Transverse colon (tissue), 4 donors: ENCODE measurements around the gene TMEM200A. TPM values are rescaled to one million over a fixed set of nuclear protein-coding genes. Genes with fewer than 3 reads are reported as not detected.

ENCODE experiments used
- DNase-seq: peaks from one replicate; pipeline ENCODE4 v3.0.0-alpha.2; 2019
- H3K27ac ChIP-seq, 4 donors: fragments of 200-600 bp; sonication (generic); 2 replicates each; pipeline ENCODE4 v1.5.1; 2016 to 2018; ENCODE audit warnings: inconsistent platforms in 4 of 4
- H3K27me3 ChIP-seq: fragments of 200-600 bp; sonication (generic); 2 replicates; pipeline ENCODE4 v1.5.1; 2017; ENCODE audit warnings: inconsistent platforms
- H3K36me3 ChIP-seq, 4 donors: fragments of 200-600 bp; sonication (generic); 2 replicates each; pipeline ENCODE4 v1.5.1; 2017 to 2019; ENCODE audit warnings: inconsistent platforms in 4 of 4
- H3K4me1 ChIP-seq, 4 donors: fragments of 200-600 bp; sonication (generic); 2 replicates each; pipeline ENCODE4 v1.5.1; 2017 to 2020; ENCODE audit warnings: inconsistent platforms in 4 of 4
- H3K4me3 ChIP-seq, 4 donors: fragments of 200-600 bp; sonication (generic); 1 replicate in 1 of 4; 2 replicates in 3 of 4; pipeline versions ENCODE4 v1.5.1 to v1.6.1; 2017 to 2019; ENCODE audit warnings: inconsistent platforms in 4 of 4
- H3K9me3 ChIP-seq, 2 donors: fragments of 200-600 bp; sonication (generic); 2 replicates each; pipeline ENCODE4 v1.5.1; 2017 to 2019; ENCODE audit warnings: inconsistent platforms in 2 of 2
- CTCF ChIP-seq, 5 experiments: fragments of 200-600 bp in 3 of 5; fragments of 450-650 bp in 2 of 5; sonication (generic) in 3 of 5; IDR thresholded peaks; 1 replicate in 2 of 5; 2 replicates in 3 of 5; pipeline ENCODE4 v1.5.1; 2016 to 2017; ENCODE audit warnings: antibody characterized with exemption in 5 of 5, inconsistent platforms in 3 of 5, mild to moderate bottlenecking in 2 of 5, moderate library complexity in 1 of 5
- EP300 ChIP-seq: sonication (generic); formaldehyde crosslinking; IDR thresholded peaks from one replicate; pipeline ENCODE4 v1.6.1; 2017; ENCODE audit warnings: antibody characterized with exemption, low read depth
- POLR2A ChIP-seq: fragments of 450-650 bp; IDR thresholded peaks from one replicate; pipeline ENCODE4 v1.6.1; 2016; ENCODE audit warnings: antibody characterized with exemption, mild to moderate bottlenecking, moderate library complexity
- POLR2AphosphoS5 ChIP-seq, 3 donors: sonication (generic); formaldehyde crosslinking; IDR thresholded peaks; one replicate each; pipeline ENCODE4 v1.6.1; 2016; ENCODE audit warnings: antibody characterized with exemption in 3 of 3
- WGBS, 2 donors: methylation state at CpG; one replicate each; pipeline ENCODE4 v1.1.5; 2018; ENCODE audit warnings: low coverage in 1 of 2; 5-methylcytosine and 5-hydroxymethylcytosine counted together
- in situ Hi-C, 4 donors: fragments of 200-750 bp; cut with MboI; loops; one replicate each; pipeline versions ENCODE4 v1.15.0 to v1.15.1; 2017; ENCODE audit warnings: low sequenced_read_pairs in 3 of 4, low pct_ligation_motif_present in 1 of 4, low pct_unique_long_range_greater_than_20kb in 1 of 4
- intact Hi-C: fragments of 100-400 bp; cut with DNase I; formaldehyde crosslinking; loops from one replicate; pipeline ENCODE4 v1.15.1; 2023; ENCODE audit warnings: low total_unique reads
- total RNA-seq, 4 donors: library from RNA; depleted of rRNA; stranded (reverse); fragments of >200 nt; gene quantifications; one replicate each; pipeline ENCODE4 v1.1.0, GENCODE V29; 2016

TMEM200A gene
- total RNA-seq, 4 donors from 2014 or later, result 0.20 to 19.5 (median 16.0) TPM

- DNase-seq, result no peak
- Histone ChIP-seq H3K36me3 (no peaks in the 10 kb centered on the region), H3K27ac (no peak overlapping the region), H3K4me3 (no peak overlapping the region), H3K9me3 (no peaks in the 10 kb centered on the region), H3K27me3 (no peaks in the 10 kb centered on the region), H3K4me1 (no peaks in the 10 kb centered on the region)
- intact Hi-C loops, result no loop called here
- 81 to 86% methylated on average over 8 to 9 of the region's 9 CpGs for WGBS, 2 donors
- no peak for TF ChIP-seq CTCF (IDR thresholded peaks at IDR 0.05)
- TF ChIP-seq POLR2A, result no peak
- no peak for TF ChIP-seq POLR2AphosphoS5 (IDR thresholded peaks at IDR 0.05)
- TF ChIP-seq EP300, result no peak
- in situ Hi-C loops, result no loop called here
Measured at GRCh38 chr6:130466052-130466747, 100.4 kb downstream of the TMEM200A start.

GRCh38 chr6:130466748-130467061, 100.9 kb downstream of the TMEM200A start:
- Histone ChIP-seq H3K4me3 (no peak overlapping the region), H3K9me3 (no peaks in the 10 kb centered on the region), H3K27me3 (no peaks in the 10 kb centered on the region), H3K27ac (no peak overlapping the region), H3K4me1 (no peaks in the 10 kb centered on the region), H3K36me3 (no peaks in the 10 kb centered on the region)
- intact Hi-C loops (no loop called here), in situ Hi-C loops (no loop called here)
- DNase-seq, result no peak
- 51 to 72% methylated on average over 5 of the region's 5 CpGs for WGBS, 2 donors
- no peak for TF ChIP-seq EP300
- TF ChIP-seq POLR2AphosphoS5 (IDR thresholded peaks at IDR 0.05), result no peak
- no peak for TF ChIP-seq CTCF (IDR thresholded peaks at IDR 0.05)
- no peak for TF ChIP-seq POLR2A

- Histone ChIP-seq H3K27me3 (no peaks in the 10 kb centered on the region), H3K4me1 (no peaks in the 10 kb centered on the region), H3K4me3 (no peak overlapping the region), H3K27ac (no peak overlapping the region), H3K36me3 (no peaks in the 10 kb centered on the region), H3K9me3 (no peaks in the 10 kb centered on the region)
- intact Hi-C loops, result no loop called here
- TF ChIP-seq CTCF (IDR thresholded peaks at IDR 0.05) (no peak), POLR2AphosphoS5 (IDR thresholded peaks at IDR 0.05) (no peak), POLR2A (no peak), EP300 (no peak)
- WGBS, 2 donors, result 80% methylated on average over 1 of the region's 1 CpG; no CpG with 5 or more reads in 1 of the 2 donors
- no peak for DNase-seq
- in situ Hi-C loops, result no loop called here
Measured at GRCh38 chr6:130467146-130468050, 101.6 kb downstream of the TMEM200A start.

GRCh38 chr6:130470766-130471165, 104.9 kb downstream of the TMEM200A start:
- intact Hi-C loops (no loop called here), in situ Hi-C loops (no loop called here)
- Histone ChIP-seq H3K4me3 (no peak overlapping the region), H3K9me3 (no peaks in the 10 kb centered on the region), H3K36me3 (no peaks in the 10 kb centered on the region), H3K27ac (no peak overlapping the region), H3K4me1 (no peaks in the 10 kb centered on the region), H3K27me3 (no peaks in the 10 kb centered on the region)
- no peak for TF ChIP-seq EP300
- TF ChIP-seq CTCF (IDR thresholded peaks at IDR 0.05), result no peak
- TF ChIP-seq POLR2AphosphoS5 (IDR thresholded peaks at IDR 0.05), result no peak
- TF ChIP-seq POLR2A, result no peak
- 78 to 81% methylated on average over 5 to 7 of the region's 7 CpGs for WGBS, 2 donors
- no peak for DNase-seq
